ENCODE measurements around the gene KANK4. TPM values are rescaled to one million over a fixed set of nuclear protein-coding genes. Genes with fewer than 3 reads are reported as not detected.

The KANK4 gene
- total and polyA plus RNA-seq, 9 donors: 6.6 to 17.1 (median 12.7) TPM

GRCh38 chr1:62212411-62212810 is 106.8 kb downstream of the KANK4 start:
- no peak for DNase-seq
- H3K27me3 ChIP-seq (ENCODE audit: control insufficient read depth, insufficient read depth, low read length): no peaks in the 10 kb centered on the region
- H3K9me3 ChIP-seq (replicated peaks; ENCODE audit: control insufficient read depth, low read depth, low read length): peaks cover 18% of the 10 kb centered on the region
- WGBS (ENCODE audit: insufficient coverage): 88% methylated on average over 2 of the region's 6 CpGs
- H3K4me1 ChIP-seq (ENCODE audit: control insufficient read depth, insufficient read depth, low read length): no peaks in the 10 kb centered on the region
- H3K36me3 ChIP-seq (ENCODE audit: control insufficient read depth, insufficient read depth, low read length): peaks cover 2% of the 10 kb centered on the region
- H3K4me3 ChIP-seq (ENCODE audit: low read length): no peak overlapping the region
- no peak overlapping the region for H3K27ac ChIP-seq (ENCODE audit: low read length)

GRCh38 chr1:62210960-62211359 is 108.3 kb downstream of the KANK4 start:
- Histone ChIP-seq H3K4me3 (ENCODE audit: low read length) (no peak overlapping the region), H3K27ac (ENCODE audit: low read length) (no peak overlapping the region), H3K27me3 (ENCODE audit: control insufficient read depth, insufficient read depth, low read length) (no peaks in the 10 kb centered on the region), H3K9me3 (replicated peaks; ENCODE audit: control insufficient read depth, low read depth, low read length) (peaks cover 23% of the 10 kb centered on the region), H3K36me3 (ENCODE audit: control insufficient read depth, insufficient read depth, low read length) (peaks cover 2% of the 10 kb centered on the region), H3K4me1 (ENCODE audit: control insufficient read depth, insufficient read depth, low read length) (no peaks in the 10 kb centered on the region)
- WGBS (ENCODE audit: insufficient coverage): no CpG with 5 or more reads among the region's 1 CpG
- no peak for DNase-seq

- WGBS (ENCODE audit: insufficient coverage): no CpG with 5 or more reads among the region's 1 CpG
- H3K9me3 ChIP-seq (replicated peaks; ENCODE audit: control insufficient read depth, low read depth, low read length): peaks cover 23% of the 10 kb centered on the region
- no peak for DNase-seq
- no peak overlapping the region for H3K4me3 ChIP-seq (ENCODE audit: low read length)
- H3K4me1 ChIP-seq (ENCODE audit: control insufficient read depth, insufficient read depth, low read length): no peaks in the 10 kb centered on the region
- no peaks in the 10 kb centered on the region for H3K27me3 ChIP-seq (ENCODE audit: control insufficient read depth, insufficient read depth, low read length)
- H3K36me3 ChIP-seq (ENCODE audit: control insufficient read depth, insufficient read depth, low read length): peaks cover 2% of the 10 kb centered on the region
- H3K27ac ChIP-seq (ENCODE audit: low read length): no peak overlapping the region
These were observed 109.2 kb downstream of the KANK4 start for GRCh38 chr1:62209931-62210595.

- Histone ChIP-seq H3K4me1 (ENCODE audit: control insufficient read depth, insufficient read depth, low read length) (no peaks in the 10 kb centered on the region), H3K4me3 (ENCODE audit: low read length) (no peak overlapping the region), H3K9me3 (replicated peaks; ENCODE audit: control insufficient read depth, low read depth, low read length) (peaks cover 23% of the 10 kb centered on the region), H3K36me3 (ENCODE audit: control insufficient read depth, insufficient read depth, low read length) (peaks cover 2% of the 10 kb centered on the region), H3K27ac (ENCODE audit: low read length) (no peak overlapping the region), H3K27me3 (ENCODE audit: control insufficient read depth, insufficient read depth, low read length) (no peaks in the 10 kb centered on the region)
- WGBS (ENCODE audit: insufficient coverage): 89% methylated on average over 1 of the region's 1 CpG
- DNase-seq: no peak
These were observed 110.3 kb downstream of the KANK4 start for GRCh38 chr1:62208970-62209369.

GRCh38 chr1:62208087-62208486 is 111.1 kb downstream of the KANK4 start:
- 96% methylated on average over 4 of the region's 5 CpGs for WGBS (ENCODE audit: insufficient coverage)
- Histone ChIP-seq H3K9me3 (replicated peaks; ENCODE audit: control insufficient read depth, low read depth, low read length) (peaks cover 23% of the 10 kb centered on the region), H3K4me3 (ENCODE audit: low read length) (no peak overlapping the region), H3K4me1 (ENCODE audit: control insufficient read depth, insufficient read depth, low read length) (no peaks in the 10 kb centered on the region), H3K27ac (ENCODE audit: low read length) (no peak overlapping the region), H3K36me3 (ENCODE audit: control insufficient read depth, insufficient read depth, low read length) (peaks cover 2% of the 10 kb centered on the region), H3K27me3 (ENCODE audit: control insufficient read depth, insufficient read depth, low read length) (no peaks in the 10 kb centered on the region)
- DNase-seq: no peak

- H3K4me3 ChIP-seq (ENCODE audit: low read length): no peak overlapping the region
- DNase-seq: no peak
- peaks cover 2% of the 10 kb centered on the region for H3K36me3 ChIP-seq (ENCODE audit: control insufficient read depth, insufficient read depth, low read length)
- no peaks in the 10 kb centered on the region for H3K27me3 ChIP-seq (ENCODE audit: control insufficient read depth, insufficient read depth, low read length)
- H3K4me1 ChIP-seq (ENCODE audit: control insufficient read depth, insufficient read depth, low read length): no peaks in the 10 kb centered on the region
- no peak overlapping the region for H3K27ac ChIP-seq (ENCODE audit: low read length)
- H3K9me3 ChIP-seq (replicated peaks; ENCODE audit: control insufficient read depth, low read depth, low read length): peaks cover 23% of the 10 kb centered on the region
- 100% methylated on average over 2 of the region's 2 CpGs for WGBS (ENCODE audit: insufficient coverage)
These were observed 112.0 kb downstream of the KANK4 start for GRCh38 chr1:62207187-62207586.

GRCh38 chr1:62198781-62199125 is 120.5 kb downstream of the KANK4 start:
- no peak overlapping the region for H3K4me3 ChIP-seq (ENCODE audit: low read length)
- 20% methylated on average over 1 of the region's 3 CpGs for WGBS (ENCODE audit: insufficient coverage)
- no peaks in the 10 kb centered on the region for H3K36me3 ChIP-seq (ENCODE audit: control insufficient read depth, insufficient read depth, low read length)

GRCh38 chr1:62198069-62198780 is 121.0 kb downstream of the KANK4 start:
- Histone ChIP-seq H3K36me3 (ENCODE audit: control insufficient read depth, insufficient read depth, low read length) (no peaks in the 10 kb centered on the region), H3K4me1 (ENCODE audit: control insufficient read depth, insufficient read depth, low read length) (peaks cover 4% of the 10 kb centered on the region), H3K4me3 (ENCODE audit: low read length) (no peak overlapping the region), H3K9me3 (replicated peaks; ENCODE audit: control insufficient read depth, low read depth, low read length) (no peaks in the 10 kb centered on the region), H3K27ac (ENCODE audit: low read length) (no peak overlapping the region), H3K27me3 (ENCODE audit: control insufficient read depth, insufficient read depth, low read length) (peaks cover 29% of the 10 kb centered on the region)
- DNase-seq: no peak
- whole genome bisulfite sequencing (ENCODE audit: insufficient coverage): 31% methylated on average over 2 of the region's 14 CpGs

More at GRCh38 chr1:62198781-62199125, 120.5 kb downstream of the KANK4 start:
- H3K27me3 ChIP-seq (ENCODE audit: control insufficient read depth, insufficient read depth, low read length): peaks cover 29% of the 10 kb centered on the region
- no peak for DNase-seq
- no peaks in the 10 kb centered on the region for H3K9me3 ChIP-seq (replicated peaks; ENCODE audit: control insufficient read depth, low read depth, low read length)
- H3K4me1 ChIP-seq (ENCODE audit: control insufficient read depth, insufficient read depth, low read length): peaks cover 4% of the 10 kb centered on the region
- H3K27ac ChIP-seq (ENCODE audit: low read length): no peak overlapping the region

- Histone ChIP-seq H3K4me1 (ENCODE audit: control insufficient read depth, insufficient read depth, low read length) (peaks cover 4% of the 10 kb centered on the region), H3K36me3 (ENCODE audit: control insufficient read depth, insufficient read depth, low read length) (no peaks in the 10 kb centered on the region), H3K9me3 (replicated peaks; ENCODE audit: control insufficient read depth, low read depth, low read length) (no peaks in the 10 kb centered on the region), H3K27ac (ENCODE audit: low read length) (no peak overlapping the region), H3K4me3 (ENCODE audit: low read length) (no peak overlapping the region), H3K27me3 (ENCODE audit: control insufficient read depth, insufficient read depth, low read length) (peaks cover 29% of the 10 kb centered on the region)
- WGBS (ENCODE audit: insufficient coverage): 83% methylated on average over 5 of the region's 17 CpGs
- DNase-seq: no peak
These were observed 123.0 kb downstream of the KANK4 start for GRCh38 chr1:62196086-62196690.

All from muscle of leg (tissue), 11 donors.